ENCODE results near the gene TNFRSF25. TPM values are rescaled to one million over a fixed set of nuclear protein-coding genes. Genes with fewer than 3 reads are reported as not detected.

TNFRSF25 gene
- total RNA-seq, 1 experiment from 2014 or later, result 19.4 TPM

DNA sequence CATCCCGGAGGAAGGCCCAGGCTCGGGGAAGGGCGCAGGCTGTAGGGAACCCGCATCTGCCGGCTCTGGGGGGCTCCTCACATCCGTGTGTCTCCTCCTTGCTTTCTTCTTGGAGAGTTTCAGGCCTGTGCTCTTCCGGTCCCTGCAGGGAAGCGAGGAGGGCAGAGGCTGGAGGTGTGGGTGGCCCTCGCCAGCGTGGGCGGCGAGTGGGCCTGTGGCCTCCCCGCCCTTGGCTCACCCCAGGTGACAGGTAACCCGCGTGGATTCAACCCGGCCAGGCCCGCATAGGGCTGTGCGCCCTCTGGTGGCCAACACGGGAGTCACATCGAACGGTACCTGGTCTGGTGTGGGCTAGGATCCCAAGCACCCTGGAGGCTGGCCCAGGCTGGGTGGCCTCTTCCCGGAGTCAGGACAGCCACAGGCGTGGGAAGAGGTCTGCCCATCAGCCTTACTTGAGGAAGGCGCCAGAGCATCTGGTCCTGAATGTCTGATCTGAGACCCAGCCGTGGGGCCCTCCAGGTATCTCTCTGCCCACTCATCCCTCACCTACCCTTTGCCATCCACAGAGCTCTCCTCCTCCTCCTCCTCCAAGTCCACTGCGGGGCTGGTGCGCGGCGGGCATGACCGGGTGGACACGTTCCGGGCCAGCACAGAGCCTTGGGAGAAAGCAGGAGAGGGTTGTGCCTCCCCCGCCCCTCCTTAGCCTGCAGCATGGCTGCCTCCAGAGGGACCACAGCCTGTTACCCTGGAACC is 9.6 kb upstream of the TNFRSF25 start:
- H3K36me3 Mint-ChIP-seq (ENCODE audit: insufficient read depth in 1 of 3, low read depth in 3 of 3), result peaks cover 12 to 16% (median 16%) of the 10 kb centered on the region in 3 experiments; a peak in 6 of 7 replicates
- no peak overlapping the region; a peak in 1 of 7 replicates for H3K27ac Mint-ChIP-seq
- peak; percentile 73 for DNase-seq
- Histone ChIP-seq H2BK120ac (ENCODE audit: low read depth, low read length, poor library complexity, severe bottlenecking) (no peak overlapping the region), H3K9me3 (ENCODE audit: control insufficient read depth, low read depth, low read length) (no peaks in the 10 kb centered on the region), H4K20me1 (ENCODE audit: control insufficient read depth, insufficient read depth, insufficient read length) (no peaks in the 10 kb centered on the region), H3K18ac (ENCODE audit: insufficient read length, low read depth, low read length) (no peak overlapping the region), H3K27me3 (ENCODE audit: insufficient read depth, low read length) (no peaks in the 10 kb centered on the region), H3K79me1 (ENCODE audit: insufficient read depth, low read depth, low read length, poor library complexity, severe bottlenecking) (no peaks in the 10 kb centered on the region), H2AFZ (ENCODE audit: low read length) (no peak overlapping the region), H4K8ac (replicated peaks; ENCODE audit: insufficient read length, low read depth, low read length) (no peak overlapping the region), H2AK5ac (ENCODE audit: insufficient read length, low read length) (no peak overlapping the region), H3K4ac (ENCODE audit: low read depth, low read length) (no peak overlapping the region), H2BK12ac (ENCODE audit: insufficient read length, low read depth, low read length) (no peak overlapping the region), H3K23ac (ENCODE audit: insufficient read length, low read depth, low read length) (no peak overlapping the region), H2BK15ac (ENCODE audit: low read depth, low read length) (no peak overlapping the region), H2BK20ac (ENCODE audit: low read depth, low read length, poor library complexity, severe bottlenecking) (no peak overlapping the region), H4K91ac (ENCODE audit: insufficient read length, low read depth, low read length) (no peak overlapping the region), H3K4me2 (ENCODE audit: insufficient read depth, insufficient read length, low read length) (no peak overlapping the region), H3K9ac (ENCODE audit: extremely low read depth, insufficient read length, low read length) (no peak overlapping the region), H3K4me1 (ENCODE audit: insufficient read depth, low read length) (peaks cover 3% of the 10 kb centered on the region; the same call in 1 of the 2 replicates), H3K56ac (ENCODE audit: insufficient read length, low read depth, low read length) (no peak overlapping the region), H3K27ac (ENCODE audit: insufficient read length, low read depth, low read length) (no peak overlapping the region), H3K14ac (ENCODE audit: insufficient read depth, low read length) (no peak overlapping the region), H2BK5ac (ENCODE audit: insufficient read length, low read length) (no peak overlapping the region), H3K23me2 (ENCODE audit: insufficient read length, low read depth, low read length, poor library complexity, severe bottlenecking) (no peaks in the 10 kb centered on the region), H3K79me2 (ENCODE audit: insufficient read depth, low read length) (no peaks in the 10 kb centered on the region), H3T11ph (ENCODE audit: low read length) (no peak overlapping the region), H4K5ac (ENCODE audit: insufficient read length, low read depth, low read length) (no peak overlapping the region)
- H3K27me3 Mint-ChIP-seq (ENCODE audit: low read depth), result no peaks in the 10 kb centered on the region
- H3K4me1 Mint-ChIP-seq, result peaks cover 20 to 42% of the 10 kb centered on the region in 2 experiments
- H3K9me3 Mint-ChIP-seq, result no peaks in the 10 kb centered on the region
- no CpG with 5 or more reads among the region's 33 CpGs for WGBS (ENCODE audit: extremely low coverage, insufficient read length, low lambda C conversion rate)
- peak overlapping the region in 1 of 2 experiments; percentile 57; a peak in 2 of 5 replicates for H3K4me3 Mint-ChIP-seq
- peak; percentile 99 for TF ChIP-seq CTCF (conservative IDR thresholded peaks at IDR 0.05)

Data from H9 (cell line).